Stimulated activated CD8-positive, alpha-beta memory T cell treated with anti-CD3 and anti-CD28 coated beads, Interleukin-4, amount 100 ng/mL, for 24 hours (primary cell): Measurements from ENCODE around the gene BCL2.
"Not testable (repeated sequence)": the region's sequence is repeated elsewhere in the genome, so short reads cannot be mapped to it uniquely, and the experiment has no call there.

Source experiments
- DNase-seq: peaks from one replicate; pipeline ENCODE4 v3.0.0-alpha.2; 2020; ENCODE audit warnings: low read depth

BCL2 gene

DNA sequence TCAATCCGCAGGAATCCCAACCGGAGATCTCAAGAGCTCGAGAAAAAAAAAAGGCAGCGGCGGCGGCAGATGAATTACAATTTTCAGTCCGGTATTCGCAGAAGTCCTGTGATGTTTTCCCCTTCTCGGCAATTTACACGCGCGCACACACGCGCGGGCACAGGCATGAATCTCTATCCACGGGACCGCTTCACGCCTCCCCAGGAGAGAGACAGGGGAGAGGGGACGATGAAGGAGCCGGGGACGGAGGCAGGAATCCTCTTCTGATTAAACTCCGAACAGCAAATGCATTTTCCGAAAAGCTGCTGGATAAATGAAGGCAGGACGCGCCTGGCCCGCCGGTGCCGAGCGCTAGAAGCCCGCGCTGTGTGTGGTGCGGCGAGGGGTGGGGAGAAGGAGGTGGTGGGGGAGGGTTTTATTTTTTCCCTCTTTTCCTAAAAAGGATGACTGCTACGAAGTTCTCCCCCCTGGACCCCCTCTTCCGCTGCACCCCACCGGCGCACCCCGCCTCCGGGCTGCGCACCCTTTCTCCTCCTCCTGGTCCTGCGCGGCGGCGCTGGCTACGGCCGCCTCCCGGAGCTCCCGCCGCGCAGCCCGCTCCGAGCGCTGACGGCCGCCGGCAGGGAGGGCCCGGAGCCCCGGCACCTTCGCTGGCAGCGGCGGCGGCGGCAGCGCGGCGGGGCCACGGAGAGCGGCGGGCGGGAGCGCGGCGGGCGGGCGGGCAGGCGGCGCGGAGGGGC lies at the start of gene BCL2:
BCL2 (minus strand) TSS at position 387 of the 740 bp plus-strand sequence.
- peak; percentile 39 for DNase-seq

GRCh38 chr18:63368611-63369010 lies 49.0 kb upstream of the BCL2 start:
- DNase-seq = no peak

DNA sequence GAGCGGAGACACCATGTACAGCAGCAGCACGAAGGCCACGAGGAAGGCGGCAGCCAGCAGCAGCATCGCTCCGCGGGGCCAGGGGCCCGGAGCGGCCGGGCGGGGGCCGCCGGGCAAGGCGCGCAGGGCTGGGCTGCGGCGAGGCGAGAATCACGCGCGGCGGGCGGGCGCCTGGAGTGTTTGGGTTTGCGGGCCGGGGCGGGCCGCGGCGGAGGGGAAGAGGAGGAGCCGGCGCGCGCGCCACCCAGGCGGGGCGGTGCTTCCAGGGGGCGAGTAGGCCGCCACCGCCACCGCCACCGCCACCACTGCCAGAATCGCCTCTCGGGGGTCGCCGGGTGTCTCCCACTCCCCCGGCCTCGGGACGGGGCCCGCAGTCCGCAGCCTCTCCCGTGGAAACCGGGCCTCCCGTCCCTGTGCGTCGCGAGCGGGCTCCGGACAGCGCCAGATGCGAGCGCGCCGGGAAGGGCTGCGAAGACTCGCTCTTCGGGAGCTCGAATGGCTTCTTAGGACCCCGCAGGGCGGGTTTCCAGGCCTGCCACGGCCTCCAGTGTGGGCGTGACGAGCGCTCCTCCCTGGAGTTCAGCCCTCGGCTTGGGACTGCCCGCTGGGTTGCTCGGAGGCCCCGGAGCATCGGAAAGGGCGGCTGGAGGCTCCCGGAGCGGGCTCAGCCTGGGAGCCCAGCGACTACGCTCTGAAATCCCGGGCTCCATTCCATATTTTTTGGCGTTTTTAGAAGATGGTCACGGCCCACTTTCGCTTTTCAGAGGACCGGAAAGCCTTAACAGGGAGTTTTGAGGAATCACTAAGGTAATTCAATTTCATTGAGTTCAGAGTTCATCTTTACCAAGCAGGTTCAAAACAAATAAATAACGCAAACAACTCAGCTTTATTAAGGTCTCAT lies 47.7 kb upstream of the BCL2 start, which contains the start of gene KDSR:
KDSR (minus strand) TSS at position 154 of the 901 bp plus-strand sequence; CDS start at position 66, 88 bp downstream.
- DNase-seq = peak; percentile 76

DNA sequence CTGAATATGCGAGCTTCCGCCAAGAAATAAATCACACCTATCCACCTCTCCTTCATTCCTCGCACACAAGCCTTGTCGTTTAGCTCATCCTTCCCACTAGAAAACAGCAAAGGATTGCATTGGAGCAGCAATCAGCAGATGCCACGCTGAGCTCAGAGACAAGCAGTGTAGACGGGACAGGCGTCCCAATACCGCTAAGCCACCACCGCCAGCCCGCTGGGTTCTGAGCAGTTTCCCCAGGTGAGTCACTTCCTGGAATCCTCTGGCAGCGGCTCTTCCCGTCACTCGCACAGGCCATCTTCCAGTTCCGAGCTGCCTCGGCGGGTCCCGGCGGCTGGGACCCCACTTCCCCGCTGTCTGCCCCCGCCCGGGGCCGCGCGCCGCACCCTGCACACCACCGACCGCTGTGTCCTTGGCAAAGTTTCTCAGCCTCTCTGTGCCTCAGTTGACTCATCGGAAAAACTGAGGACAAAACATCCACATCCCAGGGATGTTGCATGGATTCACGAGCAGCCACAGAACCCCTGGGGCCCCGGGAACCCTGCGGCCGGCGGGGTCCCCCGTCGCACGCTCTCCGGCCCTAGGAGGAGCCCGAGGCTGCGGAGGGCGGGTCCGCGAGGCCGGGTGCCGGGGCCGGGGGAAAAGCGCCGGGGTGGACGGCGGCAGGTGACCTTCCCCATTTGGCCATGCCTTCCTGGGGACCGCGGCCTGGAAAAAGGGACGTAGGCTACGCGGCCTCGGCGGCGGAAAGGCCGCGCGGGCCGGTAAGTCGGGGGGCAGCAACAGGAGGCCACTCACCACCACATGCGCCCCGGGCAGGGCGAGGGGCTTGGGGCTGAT lies 46.9 kb upstream of the BCL2 start:
- DNase-seq = peak; percentile 49

- DNase-seq = no peak
Measured at GRCh38 chr18:63365876-63366212, 46.3 kb upstream of the BCL2 start.

DNA sequence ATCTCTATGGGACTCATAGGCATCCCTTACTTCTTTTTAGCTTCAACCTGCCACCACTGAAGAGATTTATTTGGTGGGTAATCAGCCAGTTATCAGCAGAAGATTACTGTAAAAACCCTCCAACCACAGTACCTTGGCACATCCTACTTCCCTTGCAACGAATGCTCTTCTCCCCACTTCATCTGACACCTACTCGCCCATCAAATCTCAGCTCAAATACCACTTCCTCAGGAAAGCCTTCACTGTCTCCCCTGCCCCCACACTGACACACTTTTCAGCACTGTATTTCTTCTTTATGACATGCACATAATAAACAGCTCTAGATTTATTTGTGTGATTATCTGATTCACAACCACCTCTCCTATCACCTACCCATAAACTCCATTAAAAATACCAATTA lies 44.4 kb upstream of the BCL2 start:
- DNase-seq = no peak

DNA sequence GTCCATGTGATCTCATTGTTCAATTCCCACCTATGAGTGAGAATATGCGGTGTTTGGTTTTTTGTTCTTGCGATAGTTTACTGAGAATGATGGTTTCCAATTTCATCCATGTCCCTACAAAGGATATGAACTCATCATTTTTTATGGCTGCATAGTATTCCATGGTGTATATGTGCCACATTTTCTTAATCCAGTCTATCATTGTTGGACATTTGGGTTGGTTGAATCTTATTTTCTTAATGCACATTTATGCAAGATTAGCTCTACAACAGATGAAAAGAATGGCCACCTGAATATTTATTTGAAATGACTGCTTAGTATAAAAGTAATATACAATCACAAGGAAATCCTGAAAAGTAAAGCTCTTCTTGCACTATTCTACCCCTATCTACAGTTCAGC lies 43.9 kb upstream of the BCL2 start:
- DNase-seq = not testable (repeated sequence)

- DNase-seq = no peak
Measured at GRCh38 chr18:63356272-63356896, 36.8 kb upstream of the BCL2 start.

- no peak for DNase-seq
Measured at GRCh38 chr18:63350230-63350629, 30.7 kb upstream of the BCL2 start.

- no peak for DNase-seq
Measured at GRCh38 chr18:63348508-63349136, 29.1 kb upstream of the BCL2 start.

- no peak for DNase-seq
Measured at GRCh38 chr18:63346480-63347183, 27.1 kb upstream of the BCL2 start.

GRCh38 chr18:63346031-63346430 lies 26.5 kb upstream of the BCL2 start:
- DNase-seq = no peak

- DNase-seq = no peak
Measured at GRCh38 chr18:63344918-63345317, 25.3 kb upstream of the BCL2 start.

DNA sequence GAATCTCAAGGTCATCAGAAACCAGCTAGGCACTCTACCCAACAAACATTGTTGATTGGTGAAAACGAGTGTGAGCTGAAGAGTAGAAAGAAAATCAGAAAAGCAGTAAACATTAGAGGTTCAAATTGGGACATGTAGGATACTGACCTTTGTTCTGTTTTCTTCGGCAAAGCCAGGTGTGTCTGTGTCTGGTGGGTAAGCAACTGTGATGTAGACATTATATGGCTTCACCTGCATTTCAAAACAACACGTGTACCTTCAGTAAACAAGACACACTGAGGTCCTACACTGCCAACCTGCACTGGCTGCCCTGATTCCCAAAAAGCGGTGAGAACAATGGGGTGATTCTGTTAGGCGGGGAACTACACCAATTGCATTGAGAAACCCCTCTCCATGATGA lies 24.7 kb upstream of the BCL2 start:
- no peak for DNase-seq

GRCh38 chr18:63342206-63342605 lies 22.6 kb upstream of the BCL2 start:
- no peak for DNase-seq

- no peak for DNase-seq
Measured at GRCh38 chr18:63339920-63340484, 20.4 kb upstream of the BCL2 start.

DNA sequence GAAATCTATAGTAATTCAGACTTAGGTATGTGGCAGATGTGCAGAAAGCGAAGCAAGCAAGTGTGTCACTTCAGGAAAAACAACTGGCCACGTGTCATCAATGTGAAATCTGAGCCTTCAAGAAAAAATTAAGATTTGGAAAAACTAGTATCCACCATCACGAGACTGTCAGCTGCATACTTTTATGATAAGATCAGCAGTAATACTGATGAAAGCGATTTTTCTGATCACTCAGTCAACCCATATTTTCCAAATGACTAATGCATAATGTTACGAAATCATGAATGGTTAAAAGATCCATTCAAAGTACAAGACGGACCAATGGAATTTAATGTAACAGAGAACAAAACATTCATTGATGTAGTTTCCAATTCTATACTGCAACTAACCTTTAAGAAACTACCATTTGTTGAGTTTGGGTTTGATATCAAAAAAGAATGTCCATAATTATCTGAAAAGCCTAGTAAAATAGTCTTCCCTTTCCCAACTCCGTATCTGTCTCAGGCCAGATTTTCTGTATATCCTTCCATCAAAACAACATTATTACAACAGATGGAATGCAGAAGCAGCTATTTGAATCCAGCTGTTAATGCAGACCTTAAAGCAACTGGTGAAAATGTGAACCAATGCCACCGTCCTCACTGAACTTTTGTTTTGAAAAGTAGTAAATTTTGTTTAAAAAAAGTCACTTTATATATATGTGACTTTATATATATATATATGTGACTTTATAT lies 17.0 kb upstream of the BCL2 start:
- DNase-seq = no peak

- DNase-seq = no peak
Measured at GRCh38 chr18:63331105-63331504, 11.5 kb upstream of the BCL2 start.

DNA sequence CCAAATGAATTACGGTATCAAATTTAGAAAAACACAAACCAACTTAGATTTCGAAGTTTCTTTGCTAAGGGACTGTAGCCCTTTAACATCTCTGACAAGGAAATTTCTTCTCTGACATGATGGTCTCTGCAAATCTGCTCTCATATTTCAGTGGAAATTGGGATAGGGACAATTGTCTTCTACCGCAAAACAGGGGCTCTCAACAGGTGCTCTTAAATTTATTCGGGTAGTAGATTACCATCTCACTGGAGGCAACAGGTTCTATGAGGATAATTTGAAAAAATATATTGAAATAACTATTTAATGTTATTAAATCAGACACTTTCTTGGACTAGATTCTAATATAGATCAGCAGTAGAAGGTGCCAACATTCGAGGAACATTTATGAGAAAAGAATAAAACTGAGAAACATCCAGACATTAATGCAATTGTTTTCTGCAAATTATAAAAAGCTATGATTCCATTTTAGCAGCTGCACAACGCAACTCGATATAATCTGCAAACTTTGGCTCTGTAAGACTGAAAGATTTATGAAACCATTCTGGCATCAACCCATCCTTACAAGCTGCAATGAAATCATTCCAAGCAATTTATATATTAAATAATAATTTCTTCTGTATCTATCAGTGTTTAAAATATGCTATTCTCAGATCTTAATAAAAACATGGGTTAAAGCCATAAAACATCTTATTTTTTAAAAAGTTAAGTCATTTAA lies 10.0 kb upstream of the BCL2 start:
- no peak for DNase-seq
